T47D (cell line): Measurements from ENCODE around the gene CYP17A1.
"Not testable (repeated sequence)": the region's sequence is repeated elsewhere in the genome, so short reads cannot be mapped to it uniquely, and the experiment has no call there.

Experiments used
- DNase-seq, 2 experiments: peaks; one replicate each; pipeline versions ENCODE4 v3.0.0 to v3.0.0-alpha.2; 2011 to 2012; ENCODE audit warnings: low read depth in 1 of 2, low spot score in 1 of 2
- JUND ChIP-seq: IDR thresholded peaks from 2 replicates; pipeline ENCODE4 v1.6.1; 2012; ENCODE audit warnings: low read depth
- in situ Hi-C: cut with HindIII; loops from 2 replicates; pipeline ENCODE4 v1.10.0; 2016; ENCODE audit warnings: low sequenced_read_pairs, low pct_unique_long_range_greater_than_20kb

CYP17A1 gene

GRCh38 chr10:102850025-102850518 lies 12.9 kb upstream of the CYP17A1 start:
- in situ Hi-C loops = no loop called here
- TF ChIP-seq JUND = no peak
- DNase-seq = no peak

GRCh38 chr10:102845352-102845902 lies 8.2 kb upstream of the CYP17A1 start:
- DNase-seq = no peak
- in situ Hi-C loops = no loop called here
- no peak for TF ChIP-seq JUND

- in situ Hi-C loops = not testable (repeated sequence)
Observed at GRCh38 chr10:102844190-102844776, 7.1 kb upstream of the CYP17A1 start.

GRCh38 chr10:102843139-102843538 lies 5.9 kb upstream of the CYP17A1 start:
- peak in 1 of 2 experiments; percentile 53 for DNase-seq
- in situ Hi-C loops = not testable (repeated sequence)

More at GRCh38 chr10:102844190-102844776, 7.1 kb upstream of the CYP17A1 start:
- DNase-seq = not testable (repeated sequence)

- in situ Hi-C loops = no loop called here
- DNase-seq = no peak
- no peak for TF ChIP-seq JUND
Observed at GRCh38 chr10:102841827-102842345, 4.7 kb upstream of the CYP17A1 start.

GRCh38 chr10:102838276-102838927 lies 1.2 kb upstream of the CYP17A1 start:
- in situ Hi-C loops = not testable (repeated sequence)

GRCh38 chr10:102835007-102835482 lies 2.2 kb downstream of the CYP17A1 start:
- peak; percentile 78 to 88 for DNase-seq

More at GRCh38 chr10:102838276-102838927, 1.2 kb upstream of the CYP17A1 start:
- DNase-seq = not testable (repeated sequence)

GRCh38 chr10:102834143-102834542 lies 3.1 kb downstream of the CYP17A1 start:
- peak in 1 of 2 experiments; percentile 47 for DNase-seq
- in situ Hi-C loops = no loop called here
- TF ChIP-seq JUND = no peak

More at GRCh38 chr10:102835007-102835482, 2.2 kb downstream of the CYP17A1 start:
- no peak for TF ChIP-seq JUND
- in situ Hi-C loops = no loop called here

- TF ChIP-seq JUND = no peak
- in situ Hi-C loops = no loop called here
- DNase-seq = no peak
Observed at GRCh38 chr10:102832987-102833386, 4.2 kb downstream of the CYP17A1 start.

- in situ Hi-C loops = no loop called here
- TF ChIP-seq JUND = no peak
- DNase-seq = no peak
Observed at GRCh38 chr10:102832248-102832647, 5.0 kb downstream of the CYP17A1 start.

- DNase-seq = no peak
- no peak for TF ChIP-seq JUND
- in situ Hi-C loops = no loop called here
Observed at GRCh38 chr10:102831322-102832071, 5.7 kb downstream of the CYP17A1 start.

- TF ChIP-seq JUND = no peak
- no peak for DNase-seq
- in situ Hi-C loops = no loop called here
Observed at GRCh38 chr10:102827597-102827975, 9.6 kb downstream of the CYP17A1 start.
